Testis (tissue), 3 donors: ENCODE data around the gene LCLAT1. TPM values are rescaled to one million over a fixed set of nuclear protein-coding genes. Genes with fewer than 3 reads are reported as not detected.

Experiments
- DNase-seq: peaks from one replicate; pipeline ENCODE4 v3.0.0-alpha.2; 2019
- H3K27ac ChIP-seq, 2 donors: fragments of 200-600 bp; sonication (generic); one replicate each; pipeline ENCODE4 v1.5.1; 2019
- H3K27me3 ChIP-seq: fragments of 200-600 bp; sonication (generic); one replicate; pipeline ENCODE4 v1.5.1; 2019
- H3K36me3 ChIP-seq: fragments of 200-600 bp; sonication (generic); one replicate; pipeline ENCODE4 v1.5.1; 2017; ENCODE audit warnings: low read depth; ENCODE audit errors: missing control alignments
- H3K4me1 ChIP-seq: fragments of 200-600 bp; sonication (generic); one replicate; pipeline ENCODE4 v1.5.1; 2019
- H3K4me3 ChIP-seq, 2 donors: fragments of 200-600 bp; sonication (generic); one replicate each; pipeline ENCODE4 v1.5.1; 2017 to 2019
- H3K9me3 ChIP-seq: fragments of 200-600 bp; sonication (generic); one replicate; pipeline ENCODE4 v1.5.1; 2017
- CTCF ChIP-seq, 3 experiments: fragments of 450-650 bp in 2 of 3; fragments of 200-600 bp in 1 of 3; sonication (generic) in 1 of 3; IDR thresholded peaks; one replicate each; pipeline ENCODE4 v1.5.1; 2016 to 2019; ENCODE audit warnings: antibody characterized with exemption in 3 of 3, mild to moderate bottlenecking in 2 of 3, moderate library complexity in 1 of 3
- POLR2A ChIP-seq: fragments of 450-650 bp; IDR thresholded peaks from one replicate; pipeline ENCODE4 v1.6.1; 2017; ENCODE audit warnings: antibody characterized with exemption, mild to moderate bottlenecking, moderate library complexity
- WGBS, 2 donors: methylation state at CpG; one replicate each; pipeline ENCODE4 v1.1.5; 2018; 5-methylcytosine and 5-hydroxymethylcytosine counted together
- intact Hi-C: fragments of 100-400 bp; cut with DNase I; formaldehyde crosslinking; loops from one replicate; pipeline ENCODE4 v1.15.1; 2023; ENCODE audit warnings: low total_unique reads
- polyA plus RNA-seq: library from polyadenylated mRNA; stranded (reverse); fragments of 350-450 nt; fragmentation: Illumina TruSeq; extraction: RNeasy Lipid Tissue Mini Kit (QIAGEN cat#74804); gene quantifications from one replicate; pipeline ENCODE4 v1.2.3, GENCODE V29; 2014; ENCODE audit warnings: low read depth, low replicate concordance; ENCODE audit not compliant: insufficient read depth
- total RNA-seq, 2 donors: library from RNA; depleted of rRNA; stranded (reverse); fragments of >200 nt; gene quantifications; one replicate each; pipeline ENCODE4 v1.2.3, GENCODE V29; 2016

Gene LCLAT1
- total and polyA plus RNA-seq, 3 donors from 2014 or later = 11.1 to 39.4 (median 34.9) TPM

GRCh38 chr2:30457296-30457695 lies 10.2 kb downstream of the LCLAT1 start:
- DNase-seq = no peak
- H3K9me3 ChIP-seq = no peaks in the 10 kb centered on the region
- H3K36me3 ChIP-seq = no peaks in the 10 kb centered on the region
- no peak overlapping the region for H3K27ac ChIP-seq
- H3K27me3 ChIP-seq = no peaks in the 10 kb centered on the region
- H3K4me1 ChIP-seq = no peaks in the 10 kb centered on the region
- no peak for TF ChIP-seq POLR2A
- no peak for TF ChIP-seq CTCF (IDR thresholded peaks at IDR 0.05)
- intact Hi-C loops = no loop called here
- H3K4me3 ChIP-seq = no peak overlapping the region

- 74% methylated on average over 2 of the region's 2 CpGs for WGBS, 2 donors
- DNase-seq = no peak
- H3K9me3 ChIP-seq = no peaks in the 10 kb centered on the region
- H3K4me1 ChIP-seq = no peaks in the 10 kb centered on the region
- intact Hi-C loops = no loop called here
- H3K27ac ChIP-seq = no peak overlapping the region
- no peak overlapping the region for H3K4me3 ChIP-seq
- no peaks in the 10 kb centered on the region for H3K27me3 ChIP-seq
- TF ChIP-seq POLR2A (no peak), CTCF (IDR thresholded peaks at IDR 0.05) (no peak)
- H3K36me3 ChIP-seq = no peaks in the 10 kb centered on the region
Measured at GRCh38 chr2:30459140-30459539, 12.1 kb downstream of the LCLAT1 start.

- no peak for TF ChIP-seq POLR2A
- no peak for TF ChIP-seq CTCF (IDR thresholded peaks at IDR 0.05)
- Histone ChIP-seq H3K4me3 (no peak overlapping the region), H3K36me3 (no peaks in the 10 kb centered on the region), H3K27ac (no peak overlapping the region), H3K9me3 (no peaks in the 10 kb centered on the region), H3K27me3 (no peaks in the 10 kb centered on the region), H3K4me1 (peaks cover 6% of the 10 kb centered on the region)
- no peak for DNase-seq
- 66 to 77% methylated on average over 4 of the region's 4 CpGs for WGBS, 2 donors
- intact Hi-C loops = no loop called here
Measured at GRCh38 chr2:30462131-30462857, 15.2 kb downstream of the LCLAT1 start.

GRCh38 chr2:30463535-30463934 lies 16.5 kb downstream of the LCLAT1 start:
- no peak for DNase-seq
- Histone ChIP-seq H3K4me3 (no peak overlapping the region), H3K9me3 (no peaks in the 10 kb centered on the region), H3K4me1 (peaks cover 6% of the 10 kb centered on the region), H3K27ac (no peak overlapping the region), H3K36me3 (no peaks in the 10 kb centered on the region), H3K27me3 (no peaks in the 10 kb centered on the region)
- intact Hi-C loops = no loop called here
- whole genome bisulfite sequencing, 2 donors = 44 to 47% methylated on average over 2 of the region's 2 CpGs
- TF ChIP-seq POLR2A (no peak), CTCF (IDR thresholded peaks at IDR 0.05) (no peak)
